Stimulated activated naive CD4-positive, alpha-beta T cell (primary cell): ENCODE measurements around the gene CCDC200.
"Not testable (repeated sequence)": the region's sequence is repeated elsewhere in the genome, so short reads cannot be mapped to it uniquely, and the experiment has no call there.

Source experiments
- DNase-seq, 6 experiments: peaks; one replicate each; lab custom pipeline; 2025; lab: John Stamatoyannopoulos, UW

Gene CCDC200

DNA sequence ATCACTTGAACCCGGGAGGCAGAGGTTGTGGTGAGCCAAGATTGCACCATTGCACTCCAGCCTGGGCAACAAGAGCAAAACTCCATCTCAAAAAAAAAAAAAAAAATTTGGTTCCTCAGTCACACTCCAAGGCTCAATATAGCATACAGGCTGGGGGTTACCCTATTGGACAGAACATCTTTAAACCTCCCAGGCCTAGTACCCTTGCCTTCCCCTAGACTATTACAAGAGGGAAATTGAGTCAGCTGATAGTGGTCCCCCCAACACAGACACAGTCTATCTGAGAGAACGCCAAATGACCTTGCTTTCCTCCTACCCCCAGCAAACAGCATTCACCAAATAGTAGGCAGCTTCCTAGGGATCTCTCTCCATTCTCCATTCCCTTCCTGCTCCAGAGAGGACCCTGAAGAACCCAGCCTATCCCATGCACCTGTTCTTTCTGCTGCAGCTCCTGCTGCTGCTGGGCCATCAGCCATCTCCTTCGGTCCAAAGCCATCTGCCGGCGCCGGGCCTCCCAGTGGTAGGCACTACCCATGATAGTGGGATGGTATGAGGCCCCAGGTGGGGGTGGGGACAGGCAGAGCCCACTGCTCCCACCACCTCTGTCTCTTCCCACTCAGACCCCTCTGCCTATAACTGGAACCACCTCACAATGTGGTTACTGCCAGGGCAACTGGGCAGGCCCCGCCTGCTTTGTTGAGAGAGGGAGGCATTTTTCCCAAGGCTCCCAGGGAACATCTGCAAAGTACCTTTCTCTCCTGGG lies at the start of gene CCDC200:
CCDC200 (minus strand) TSS at position 604 of the 763 bp plus-strand sequence; CDS start at position 535, 69 bp downstream.
- DNase-seq: not testable (repeated sequence)

DNA sequence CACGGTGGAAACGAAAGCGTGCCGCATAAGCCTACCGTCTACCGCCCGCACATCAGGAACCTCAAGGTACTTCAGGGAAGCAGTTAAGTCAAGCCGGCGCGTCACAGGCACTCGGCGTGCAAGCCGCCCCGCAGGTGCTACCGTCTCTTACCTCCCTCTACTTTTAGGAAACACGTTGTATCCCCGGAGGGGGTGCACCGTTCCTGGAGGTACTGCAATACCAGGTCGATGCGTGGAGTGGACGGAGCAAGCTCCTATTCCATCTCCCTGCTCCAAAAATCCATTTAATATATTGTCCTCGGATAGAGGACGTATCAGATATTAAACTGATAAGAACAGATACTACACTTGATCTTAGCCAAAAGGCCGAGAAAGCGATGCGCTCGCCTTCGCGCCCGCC lies 44.5 kb upstream of the CCDC200 start:
- not testable (repeated sequence) for DNase-seq

DNA sequence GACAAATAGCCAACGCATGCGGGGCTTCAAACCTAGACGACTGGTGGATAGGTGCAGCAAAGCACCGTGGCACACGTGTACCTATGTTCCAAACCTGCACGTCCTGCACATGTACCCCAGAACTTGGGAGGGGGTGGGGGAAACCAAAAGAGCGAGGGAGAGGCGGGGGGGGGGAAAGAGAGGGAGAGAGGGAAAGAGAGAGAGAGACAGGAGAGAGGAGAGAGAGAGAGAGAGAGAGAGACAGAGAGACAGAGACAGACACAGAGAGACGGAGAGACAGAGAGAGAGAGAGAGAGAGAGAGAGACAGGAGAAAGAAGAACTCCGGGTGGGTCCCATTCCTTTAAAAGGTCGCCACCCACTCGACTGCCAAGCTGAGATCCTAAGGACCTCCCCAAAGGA lies 44.1 kb upstream of the CCDC200 start:
- not testable (repeated sequence) for DNase-seq

DNA sequence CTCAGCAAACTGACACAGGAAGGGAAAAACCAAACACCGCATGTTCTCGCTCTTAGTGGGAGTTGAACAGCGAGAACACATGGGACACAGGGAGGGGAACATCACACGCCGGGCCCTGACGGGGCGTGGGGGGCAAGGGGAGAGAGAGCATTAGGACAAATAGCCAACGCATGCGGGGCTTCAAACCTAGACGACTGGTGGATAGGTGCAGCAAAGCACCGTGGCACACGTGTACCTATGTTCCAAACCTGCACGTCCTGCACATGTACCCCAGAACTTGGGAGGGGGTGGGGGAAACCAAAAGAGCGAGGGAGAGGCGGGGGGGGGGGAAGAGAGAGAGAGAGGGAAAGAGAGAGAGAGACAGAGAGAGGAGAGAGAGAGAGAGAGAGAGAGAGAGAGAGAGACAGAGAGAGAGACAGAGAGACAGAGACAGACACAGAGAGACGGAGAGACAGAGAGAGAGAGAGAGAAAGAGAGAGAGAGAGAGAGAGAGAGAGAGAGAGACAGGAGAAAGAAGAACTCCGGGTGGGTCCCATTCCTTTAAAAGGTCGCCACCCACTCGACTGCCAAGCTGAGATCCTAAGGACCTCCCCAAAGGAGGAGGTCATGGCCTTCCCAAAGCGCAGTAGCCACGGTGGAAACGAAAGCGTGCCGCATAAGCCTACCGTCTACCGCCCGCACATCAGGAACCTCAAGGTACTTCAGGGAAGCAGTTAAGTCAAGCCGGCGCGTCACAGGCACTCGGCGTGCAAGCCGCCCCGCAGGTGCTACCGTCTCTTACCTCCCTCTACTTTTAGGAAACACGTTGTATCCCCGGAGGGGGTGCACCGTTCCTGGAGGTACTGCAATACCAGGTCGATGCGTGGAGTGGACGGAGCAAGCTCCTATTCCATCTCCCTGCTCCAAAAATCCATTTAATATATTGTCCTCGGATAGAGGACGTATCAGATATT lies 42.4 kb upstream of the CCDC200 start:
- DNase-seq: not testable (repeated sequence)

DNA sequence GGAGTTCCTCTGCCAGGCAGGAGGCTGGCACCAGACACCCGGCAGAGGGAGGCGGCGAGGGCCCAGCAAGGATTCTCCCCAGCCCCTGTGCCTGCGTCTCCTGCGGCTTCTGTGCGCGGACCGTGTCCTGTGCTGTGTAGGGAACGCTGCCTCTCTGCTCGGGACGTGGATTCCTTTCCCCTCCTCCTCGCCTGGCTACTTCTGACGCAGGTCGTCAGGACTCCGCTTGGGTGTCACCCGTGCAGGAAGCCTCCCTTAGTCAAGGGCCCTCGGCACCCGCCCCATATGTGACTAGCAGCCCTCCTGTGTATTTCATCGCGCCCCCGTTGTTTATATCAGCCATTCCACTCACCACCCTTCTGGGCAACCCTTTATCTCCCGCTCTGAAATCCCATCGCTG lies 18.0 kb upstream of the CCDC200 start:
- DNase-seq: not testable (repeated sequence)

DNA sequence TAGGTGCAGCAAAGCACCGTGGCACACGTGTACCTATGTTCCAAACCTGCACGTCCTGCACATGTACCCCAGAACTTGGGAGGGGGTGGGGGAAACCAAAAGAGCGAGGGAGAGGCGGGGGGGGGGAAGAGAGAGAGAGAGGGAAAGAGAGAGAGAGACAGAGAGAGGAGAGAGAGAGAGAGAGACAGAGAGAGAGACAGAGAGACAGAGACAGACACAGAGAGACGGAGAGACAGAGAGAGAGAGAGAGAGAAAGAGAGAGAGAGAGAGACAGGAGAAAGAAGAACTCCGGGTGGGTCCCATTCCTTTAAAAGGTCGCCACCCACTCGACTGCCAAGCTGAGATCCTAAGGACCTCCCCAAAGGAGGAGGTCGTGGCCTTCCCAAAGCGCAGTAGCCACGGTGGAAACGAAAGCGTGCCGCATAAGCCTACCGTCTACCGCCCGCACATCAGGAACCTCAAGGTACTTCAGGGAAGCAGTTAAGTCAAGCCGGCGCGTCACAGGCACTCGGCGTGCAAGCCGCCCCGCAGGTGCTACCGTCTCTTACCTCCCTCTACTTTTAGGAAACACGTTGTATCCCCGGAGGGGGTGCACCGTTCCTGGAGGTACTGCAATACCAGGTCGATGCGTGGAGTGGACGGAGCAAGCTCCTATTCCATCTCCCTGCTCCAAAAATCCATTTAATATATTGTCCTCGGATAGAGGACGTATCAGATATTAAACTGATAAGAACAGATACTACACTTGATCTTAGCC lies 12.4 kb upstream of the CCDC200 start:
- not testable (repeated sequence) for DNase-seq

DNA sequence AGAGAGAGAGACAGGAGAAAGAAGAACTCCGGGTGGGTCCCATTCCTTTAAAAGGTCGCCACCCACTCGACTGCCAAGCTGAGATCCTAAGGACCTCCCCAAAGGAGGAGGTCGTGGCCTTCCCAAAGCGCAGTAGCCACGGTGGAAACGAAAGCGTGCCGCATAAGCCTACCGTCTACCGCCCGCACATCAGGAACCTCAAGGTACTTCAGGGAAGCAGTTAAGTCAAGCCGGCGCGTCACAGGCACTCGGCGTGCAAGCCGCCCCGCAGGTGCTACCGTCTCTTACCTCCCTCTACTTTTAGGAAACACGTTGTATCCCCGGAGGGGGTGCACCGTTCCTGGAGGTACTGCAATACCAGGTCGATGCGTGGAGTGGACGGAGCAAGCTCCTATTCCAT lies 11.2 kb upstream of the CCDC200 start:
- not testable (repeated sequence) for DNase-seq

DNA sequence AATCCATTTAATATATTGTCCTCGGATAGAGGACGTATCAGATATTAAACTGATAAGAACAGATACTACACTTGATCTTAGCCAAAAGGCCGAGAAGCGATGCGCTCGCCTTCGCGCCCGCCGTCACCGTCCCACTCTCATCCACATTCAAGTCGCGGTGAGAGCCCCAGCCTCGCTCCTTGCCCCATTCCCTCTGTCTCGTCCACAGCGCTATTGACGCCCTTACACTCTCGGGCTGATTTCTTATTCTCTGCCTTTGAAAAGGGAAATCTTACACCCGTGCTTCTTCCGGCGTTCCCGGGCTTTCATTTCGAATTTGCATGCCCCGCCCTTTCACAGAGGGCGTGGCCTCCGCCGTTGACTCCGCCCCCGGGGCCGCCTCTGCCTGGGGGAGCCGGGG lies 5.5 kb upstream of the CCDC200 start, which contains the start of gene RNU2-1:
RNU2-1 (minus strand) TSS at position 101 of the 400 bp plus-strand sequence.
- not testable (repeated sequence) for DNase-seq

DNA sequence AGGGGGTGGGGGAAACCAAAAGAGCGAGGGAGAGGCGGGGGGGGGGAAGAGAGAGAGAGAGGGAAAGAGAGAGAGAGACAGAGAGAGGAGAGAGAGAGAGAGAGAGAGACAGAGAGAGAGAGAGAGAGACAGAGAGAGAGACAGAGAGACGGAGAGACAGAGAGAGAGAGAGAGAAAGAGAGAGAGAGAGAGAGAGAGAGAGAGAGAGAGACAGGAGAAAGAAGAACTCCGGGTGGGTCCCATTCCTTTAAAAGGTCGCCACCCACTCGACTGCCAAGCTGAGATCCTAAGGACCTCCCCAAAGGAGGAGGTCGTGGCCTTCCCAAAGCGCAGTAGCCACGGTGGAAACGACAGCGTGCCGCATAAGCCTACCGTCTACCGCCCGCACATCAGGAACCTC lies 4.8 kb upstream of the CCDC200 start:
- not testable (repeated sequence) for DNase-seq

DNA sequence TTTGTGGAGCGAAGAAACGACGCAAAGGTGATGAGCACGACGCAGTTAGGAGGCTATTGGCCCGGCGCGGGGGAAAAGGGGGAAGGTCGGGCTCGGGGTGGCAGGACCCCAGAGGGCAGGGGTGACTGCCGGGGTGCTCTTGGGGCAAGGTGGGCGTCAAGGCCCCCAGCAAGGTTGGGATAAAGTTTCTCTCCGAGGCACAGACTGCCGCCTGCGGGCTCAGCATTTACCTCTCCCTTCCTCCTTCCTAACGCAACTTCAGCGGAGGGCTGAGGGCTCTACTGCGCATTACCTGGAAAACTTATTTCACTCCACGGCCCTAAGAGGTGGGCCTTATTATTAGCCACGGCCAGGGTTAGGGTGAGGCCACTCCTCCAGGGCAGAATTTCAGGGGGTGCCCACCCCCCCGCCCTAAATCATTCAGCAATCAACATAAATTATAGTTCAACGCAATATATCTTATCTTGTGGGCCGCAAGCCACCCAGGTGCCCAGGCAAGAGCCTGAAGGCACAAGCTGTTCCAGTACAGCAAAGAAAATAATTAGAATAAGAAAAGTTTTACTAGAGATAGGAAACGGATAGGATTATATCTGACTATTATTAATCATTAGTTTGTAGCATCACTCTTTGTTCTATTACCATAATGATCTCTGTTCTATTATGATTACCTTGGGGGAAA lies 3.7 kb upstream of the CCDC200 start:
- DNase-seq: not testable (repeated sequence)

DNA sequence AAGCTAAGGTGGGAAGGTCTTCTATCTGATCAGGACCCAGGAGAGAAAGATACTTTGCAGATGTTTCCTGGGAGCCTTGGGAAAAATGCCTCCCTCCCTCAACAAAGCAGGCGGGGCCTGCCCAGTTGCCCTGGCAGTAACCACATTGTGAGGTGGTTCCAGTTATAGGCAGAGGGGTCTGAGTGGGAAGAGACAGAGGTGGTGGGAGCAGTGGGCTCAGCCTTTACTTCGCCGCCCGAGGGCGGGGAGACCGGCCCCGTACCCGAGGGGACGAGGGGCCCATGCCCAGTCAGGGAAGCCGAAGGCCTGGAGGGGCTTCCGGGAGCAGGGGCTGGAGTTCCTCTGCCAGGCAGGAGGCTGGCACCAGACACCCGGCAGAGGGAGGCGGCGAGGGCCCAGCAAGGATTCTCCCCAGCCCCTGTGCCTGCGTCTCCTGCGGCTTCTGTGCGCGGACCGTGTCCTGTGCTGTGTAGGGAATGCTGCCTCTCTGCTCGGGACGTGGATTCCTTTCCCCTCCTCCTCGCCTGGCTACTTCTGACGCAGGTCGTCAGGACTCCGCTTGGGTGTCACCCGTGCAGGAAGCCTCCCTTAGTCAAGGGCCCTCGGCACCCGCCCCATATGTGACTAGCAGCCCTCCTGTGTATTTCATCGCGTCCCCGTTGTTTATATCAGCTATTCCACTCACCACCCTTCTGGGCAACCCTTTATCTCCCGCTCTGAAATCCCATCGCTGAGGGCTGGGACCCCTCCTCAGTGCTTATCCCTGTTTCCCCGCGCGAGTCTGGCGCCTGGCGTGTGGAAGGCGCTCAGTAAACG lies 3.0 kb upstream of the CCDC200 start:
- not testable (repeated sequence) for DNase-seq

DNA sequence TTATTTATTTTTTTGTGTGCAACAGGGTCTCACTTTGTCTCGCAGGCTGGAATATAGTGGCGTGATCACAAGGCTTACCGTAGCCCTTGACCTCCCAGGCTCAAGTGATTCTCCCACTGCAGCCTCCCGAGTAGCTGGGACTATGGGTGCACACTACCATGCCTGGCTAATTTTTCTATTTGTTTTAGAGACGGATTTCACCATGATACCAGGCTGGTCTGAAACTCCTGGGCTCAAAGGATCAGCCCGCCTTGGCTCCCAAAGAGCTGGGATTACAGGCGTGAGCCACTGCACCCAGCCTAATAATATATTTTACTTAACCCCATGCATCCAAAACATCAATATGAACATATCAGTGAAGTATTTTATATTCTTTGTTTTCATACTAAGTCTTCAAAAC lies 2.0 kb downstream of the CCDC200 start:
- no peak for DNase-seq

DNA sequence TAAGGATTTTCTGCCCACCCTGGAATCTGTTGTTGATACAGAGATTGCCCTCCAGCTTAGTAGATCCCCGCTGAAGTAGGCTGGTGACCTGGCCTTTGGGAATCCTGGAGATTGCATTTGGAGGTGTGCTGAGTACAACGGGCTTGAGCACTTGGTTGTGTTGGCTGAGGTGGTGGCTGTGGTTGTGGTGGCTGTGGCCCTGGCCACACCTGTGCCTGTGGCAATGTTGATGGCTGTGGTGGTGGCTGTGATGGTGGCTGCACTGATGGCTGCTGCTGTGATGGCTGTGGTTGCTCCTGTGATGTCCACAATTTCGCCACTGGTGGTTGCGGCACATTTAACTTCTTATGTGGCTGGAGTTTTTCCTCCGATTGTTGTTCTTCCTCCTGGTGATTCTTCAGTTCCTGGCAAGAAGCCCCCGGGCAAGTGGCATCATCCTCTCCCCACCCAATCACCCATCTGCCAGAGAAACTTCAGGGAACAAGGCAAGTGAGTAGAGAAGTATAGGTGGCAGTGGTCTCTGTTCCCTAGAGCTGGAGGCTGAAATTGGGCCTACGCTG lies 4.2 kb downstream of the CCDC200 start:
- DNase-seq: no peak

DNA sequence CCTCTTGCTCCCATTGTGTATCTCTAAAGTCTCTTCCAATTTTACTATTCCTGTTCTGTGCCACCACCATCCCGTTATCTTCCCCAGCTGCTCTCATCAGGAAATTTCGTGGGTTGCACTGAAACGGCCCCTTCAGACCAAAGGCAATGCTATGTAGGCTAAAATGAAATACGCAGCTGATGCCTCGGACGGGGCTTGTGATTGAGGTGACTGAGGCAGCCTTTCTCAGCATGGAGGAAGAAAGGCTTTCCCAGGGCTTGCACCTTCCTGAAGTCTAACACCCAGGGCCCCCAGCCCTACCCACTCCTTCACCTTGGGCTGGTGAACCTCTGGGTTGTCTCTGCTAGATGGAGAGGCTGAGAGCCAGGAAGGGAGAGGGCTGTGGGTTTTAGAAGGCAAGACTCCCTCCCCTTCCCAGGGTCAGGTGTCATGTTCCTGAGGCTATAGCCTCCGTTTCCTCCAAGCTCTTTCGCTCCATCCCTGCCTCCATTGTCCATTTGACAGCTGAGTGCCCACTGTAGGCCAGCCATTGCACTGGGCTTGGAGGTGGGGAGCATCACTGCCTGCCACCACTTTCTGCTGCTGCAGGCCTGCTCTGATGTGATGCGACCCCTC lies 7.8 kb downstream of the CCDC200 start:
- DNase-seq: no peak

DNA sequence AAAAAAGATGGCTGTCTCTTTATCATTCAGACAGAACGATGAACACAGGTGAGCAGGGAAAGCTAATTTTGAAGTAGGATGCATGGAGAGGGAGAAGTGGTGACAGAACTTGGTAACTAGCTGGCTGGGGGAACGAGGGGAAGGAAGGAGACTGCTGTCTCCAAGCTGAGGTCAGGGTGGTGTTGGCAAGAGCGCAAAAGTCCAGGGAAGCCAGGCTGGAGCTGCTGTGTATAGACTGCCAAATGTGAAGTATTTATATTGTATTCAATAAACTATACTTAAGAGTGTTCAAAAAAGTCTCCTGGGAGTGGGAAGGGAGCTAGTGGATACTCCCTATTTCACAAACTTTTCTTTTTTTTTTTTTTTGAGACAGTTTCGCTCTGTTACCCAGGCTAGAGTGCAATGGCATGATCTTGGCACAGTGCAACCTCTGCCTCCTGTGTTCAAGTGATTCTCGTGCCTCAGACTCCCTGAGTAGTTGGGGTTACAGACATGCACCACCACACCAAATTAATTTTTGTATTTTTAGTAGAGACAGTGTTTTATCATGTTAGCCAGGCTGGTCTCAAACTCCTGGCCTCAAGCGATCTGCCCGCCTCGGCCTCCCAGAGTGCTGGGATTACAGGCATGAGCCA lies 8.6 kb downstream of the CCDC200 start:
- no peak for DNase-seq

DNA sequence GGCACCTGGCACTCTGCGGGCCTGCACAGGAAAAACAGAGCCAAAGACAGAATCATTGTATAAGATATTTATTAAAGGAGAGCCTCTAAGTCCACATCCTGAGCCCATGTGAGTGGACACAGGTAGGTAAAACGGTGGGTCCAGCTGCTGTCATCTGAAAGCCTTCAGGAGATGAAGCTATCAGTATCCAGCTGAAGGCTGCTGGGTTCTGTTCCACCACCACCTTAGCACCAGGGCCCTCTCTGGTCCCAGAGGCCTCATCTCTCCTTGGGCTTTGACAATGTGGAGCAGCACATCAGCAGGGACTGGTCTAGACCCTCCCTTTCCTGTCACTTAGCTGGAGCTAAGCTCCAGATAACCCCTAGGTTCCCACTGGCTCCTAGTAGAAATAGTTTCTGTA lies 9.4 kb downstream of the CCDC200 start:
- no peak for DNase-seq

DNA sequence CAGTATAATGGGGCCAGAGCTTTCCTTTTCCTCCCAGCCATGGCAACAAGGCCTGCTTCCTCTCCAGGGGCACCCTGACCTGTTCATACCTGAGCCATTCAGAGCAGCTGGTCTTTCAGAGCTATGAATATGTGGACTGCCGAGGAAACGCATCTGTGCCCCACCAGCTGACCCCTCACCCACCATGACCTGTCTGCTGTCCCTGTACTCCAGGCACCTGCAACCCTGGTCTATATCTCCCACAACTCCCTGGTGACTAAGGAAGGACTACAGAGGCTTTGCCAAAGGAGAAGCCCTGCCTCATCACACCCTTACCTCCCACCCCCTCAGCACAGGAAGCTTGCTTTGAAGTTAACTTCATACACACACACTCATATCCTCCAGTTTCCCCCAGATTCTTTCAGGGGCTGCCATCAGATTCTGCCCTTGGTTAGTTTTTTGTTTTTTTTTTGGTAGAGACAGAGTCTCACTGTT lies 10.8 kb downstream of the CCDC200 start:
- no peak for DNase-seq

DNA sequence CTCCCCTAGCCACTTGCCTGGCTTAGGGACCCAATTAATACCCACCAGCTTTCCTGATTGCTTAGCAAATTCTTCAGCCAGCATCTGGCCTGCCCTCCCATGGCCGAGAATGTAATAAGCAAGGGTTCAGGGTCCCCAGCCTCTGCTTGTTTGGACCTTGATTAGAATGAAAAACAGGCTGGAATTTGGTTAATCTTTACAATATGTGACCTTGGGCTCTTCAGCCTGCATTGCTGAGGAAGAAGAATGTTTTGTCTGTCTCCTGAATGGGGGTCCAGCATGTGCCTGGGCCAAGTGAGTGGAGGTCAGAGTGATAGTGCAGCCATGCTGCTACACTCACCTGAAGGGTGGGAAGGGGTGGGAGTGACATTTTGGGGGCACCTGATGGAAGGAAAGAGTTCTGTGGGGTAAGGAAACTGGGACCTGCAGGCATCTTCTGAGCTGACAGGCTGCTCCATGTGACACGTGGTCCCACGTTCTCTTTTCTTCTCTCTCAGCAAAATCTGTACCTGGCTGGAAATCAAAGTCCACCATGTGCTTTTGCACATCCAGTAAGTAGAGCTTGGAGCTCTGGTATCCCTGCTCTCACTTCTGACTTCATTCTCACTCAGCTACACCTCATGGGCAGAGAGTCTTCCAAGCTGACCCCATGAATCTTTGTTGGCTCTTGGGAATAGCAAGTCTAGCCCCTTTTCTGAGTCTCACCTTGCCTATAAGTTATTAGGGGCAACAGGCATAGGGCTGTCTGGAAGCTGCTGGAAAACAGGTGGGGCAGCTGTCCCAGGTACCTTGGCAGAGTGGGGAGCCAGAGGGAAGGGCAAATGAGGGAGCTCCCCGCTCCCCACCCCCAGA lies 11.4 kb downstream of the CCDC200 start:
- DNase-seq: no peak
